ENCODE data around the gene CTAGE15.
"Not testable (repeated sequence)": the region's sequence is repeated elsewhere in the genome, so short reads cannot be mapped to it uniquely, and the experiment has no call there.

DNA sequence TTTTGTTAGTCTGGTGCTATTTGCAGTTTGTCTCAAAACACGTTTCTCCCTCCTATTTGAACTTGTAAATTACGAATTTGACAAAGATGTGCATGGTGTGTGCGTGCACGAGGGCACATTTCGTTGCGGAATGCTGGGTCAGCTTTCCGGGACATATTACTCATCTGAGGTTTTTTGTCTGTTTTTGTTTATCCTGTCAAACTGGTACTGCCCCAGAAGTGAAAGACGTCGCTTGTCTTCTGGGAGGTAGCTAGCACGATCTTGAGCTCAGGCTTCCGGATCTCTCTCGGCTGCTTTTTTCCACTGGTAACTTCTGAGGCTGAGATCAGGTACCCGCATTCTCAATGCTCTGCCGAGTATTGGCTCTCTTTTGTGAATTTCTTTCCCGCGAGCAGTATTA is 49.6 kb downstream of the CTAGE15 start:
- TF ChIP-seq EP300 (IDR thresholded peaks at IDR 0.05; ENCODE audit: borderline replicate concordance in 1 of 2, low read depth in 1 of 2, low read length in 1 of 2); RAD21 (IDR thresholded peaks at IDR 0.05; ENCODE audit: low read length); SMC3 (IDR thresholded peaks at IDR 0.05; ENCODE audit: low read depth, low read length): not testable (repeated sequence)
- TF ChIP-seq, protein P1, sequence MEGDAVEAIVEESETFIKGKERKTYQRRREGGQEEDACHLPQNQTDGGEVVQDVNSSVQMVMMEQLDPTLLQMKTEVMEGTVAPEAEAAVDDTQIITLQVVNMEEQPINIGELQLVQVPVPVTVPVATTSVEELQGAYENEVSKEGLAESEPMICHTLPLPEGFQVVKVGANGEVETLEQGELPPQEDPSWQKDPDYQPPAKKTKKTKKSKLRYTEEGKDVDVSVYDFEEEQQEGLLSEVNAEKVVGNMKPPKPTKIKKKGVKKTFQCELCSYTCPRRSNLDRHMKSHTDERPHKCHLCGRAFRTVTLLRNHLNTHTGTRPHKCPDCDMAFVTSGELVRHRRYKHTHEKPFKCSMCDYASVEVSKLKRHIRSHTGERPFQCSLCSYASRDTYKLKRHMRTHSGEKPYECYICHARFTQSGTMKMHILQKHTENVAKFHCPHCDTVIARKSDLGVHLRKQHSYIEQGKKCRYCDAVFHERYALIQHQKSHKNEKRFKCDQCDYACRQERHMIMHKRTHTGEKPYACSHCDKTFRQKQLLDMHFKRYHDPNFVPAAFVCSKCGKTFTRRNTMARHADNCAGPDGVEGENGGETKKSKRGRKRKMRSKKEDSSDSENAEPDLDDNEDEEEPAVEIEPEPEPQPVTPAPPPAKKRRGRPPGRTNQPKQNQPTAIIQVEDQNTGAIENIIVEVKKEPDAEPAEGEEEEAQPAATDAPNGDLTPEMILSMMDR (IDR thresholded peaks at IDR 0.05): not testable (repeated sequence)
- TF ChIP-seq, protein P2, sequence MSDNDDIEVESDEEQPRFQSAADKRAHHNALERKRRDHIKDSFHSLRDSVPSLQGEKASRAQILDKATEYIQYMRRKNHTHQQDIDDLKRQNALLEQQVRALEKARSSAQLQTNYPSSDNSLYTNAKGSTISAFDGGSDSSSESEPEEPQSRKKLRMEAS (IDR thresholded peaks at IDR 0.05; ENCODE audit: low read depth): not testable (repeated sequence)

All from SK-N-SH (cell line).